Heart left ventricle (tissue), 13 donors: ENCODE data around the gene AKR1D1.

Experiments used
- CTCF ChIP-seq, 12 donors: fragments of 200-600 bp; sonication (generic) in 4 of 12; IDR thresholded peaks; one replicate each; pipeline versions ENCODE4 v1.5.0 to v1.8.0; 2018 to 2022; ENCODE audit warnings: antibody characterized with exemption in 12 of 12, mild to moderate bottlenecking in 5 of 12
- POLR2A ChIP-seq, 2 donors: fragments of 450-650 bp; IDR thresholded peaks; one replicate each; pipeline ENCODE4 v1.6.1; 2017; ENCODE audit warnings: antibody characterized with exemption in 2 of 2, mild to moderate bottlenecking in 2 of 2, moderate library complexity in 2 of 2
- donor health status: ischemic (EF 13 %, LVEDD 7.1; RV severe dilation, severe dysfunction).
- donor health status: DM: no; HTN: yes; CAD: no.
- donor health status: DM: no; HTN: no; CAD: no.
- donor health status: ischemic (EF 25% LVEDD 6.9; RV normal size, moderate dysfunction).
- donor health status: ischemic (EF 25% LVEDD 5.7; RV mildly dilated, moderate dysfunction).
- donor health status: ischemic (EF 35%, LVEDD 5.7; RV mildly dilated, moderate dysfunction).
- donor health status: nonischemic (EF 11% LVEDD 7.7; RV severe dilation, severe dysfunction).
- donor health status: DM: yes; HTN: yes; CAD: no.
- donor health status: PGD.
- donor health status: ischemic (EF 29% LVEDD 5.4; RV normal size, mild dysfunction).
- donor health status: nonischemic (EF 23%, LVEDD 6.1; RV moderate dilation, normal function).

GRCh38 chr7:138154661-138155060, 78.4 kb downstream of the AKR1D1 start:
- TF ChIP-seq CTCF (IDR thresholded peaks at IDR 0.05) (no peak), POLR2A (IDR thresholded peaks at IDR 0.05) (no peak)
